D721Med (cell line): Measurements from ENCODE around the gene HOTAIR.

Source experiments
- DNase-seq: peaks from one replicate; pipeline ENCODE4 v3.0.0; 2011; ENCODE audit warnings: low spot score; ENCODE audit not compliant: insufficient read length
- FAIRE-seq: peaks from 2 replicates; lab custom pipeline; 2011; peaks lifted over from hg19 to GRCh38; lab: Jason Lieb, UNC
- TF ChIP-seq, protein P1 (sequence below): IDR thresholded peaks from 2 replicates; pipeline ENCODE4 v1.5.1; 2012; ENCODE audit warnings: mild to moderate bottlenecking, control low read depth; ENCODE audit not compliant: insufficient read depth; ENCODE audit errors: missing control alignments

The HOTAIR gene

GRCh38 chr12:53949631-53950436, 24.9 kb downstream of the HOTAIR start:
- TF ChIP-seq, protein P1, sequence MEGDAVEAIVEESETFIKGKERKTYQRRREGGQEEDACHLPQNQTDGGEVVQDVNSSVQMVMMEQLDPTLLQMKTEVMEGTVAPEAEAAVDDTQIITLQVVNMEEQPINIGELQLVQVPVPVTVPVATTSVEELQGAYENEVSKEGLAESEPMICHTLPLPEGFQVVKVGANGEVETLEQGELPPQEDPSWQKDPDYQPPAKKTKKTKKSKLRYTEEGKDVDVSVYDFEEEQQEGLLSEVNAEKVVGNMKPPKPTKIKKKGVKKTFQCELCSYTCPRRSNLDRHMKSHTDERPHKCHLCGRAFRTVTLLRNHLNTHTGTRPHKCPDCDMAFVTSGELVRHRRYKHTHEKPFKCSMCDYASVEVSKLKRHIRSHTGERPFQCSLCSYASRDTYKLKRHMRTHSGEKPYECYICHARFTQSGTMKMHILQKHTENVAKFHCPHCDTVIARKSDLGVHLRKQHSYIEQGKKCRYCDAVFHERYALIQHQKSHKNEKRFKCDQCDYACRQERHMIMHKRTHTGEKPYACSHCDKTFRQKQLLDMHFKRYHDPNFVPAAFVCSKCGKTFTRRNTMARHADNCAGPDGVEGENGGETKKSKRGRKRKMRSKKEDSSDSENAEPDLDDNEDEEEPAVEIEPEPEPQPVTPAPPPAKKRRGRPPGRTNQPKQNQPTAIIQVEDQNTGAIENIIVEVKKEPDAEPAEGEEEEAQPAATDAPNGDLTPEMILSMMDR: no peak
- DNase-seq (no peak), FAIRE-seq (no peak)

DNA sequence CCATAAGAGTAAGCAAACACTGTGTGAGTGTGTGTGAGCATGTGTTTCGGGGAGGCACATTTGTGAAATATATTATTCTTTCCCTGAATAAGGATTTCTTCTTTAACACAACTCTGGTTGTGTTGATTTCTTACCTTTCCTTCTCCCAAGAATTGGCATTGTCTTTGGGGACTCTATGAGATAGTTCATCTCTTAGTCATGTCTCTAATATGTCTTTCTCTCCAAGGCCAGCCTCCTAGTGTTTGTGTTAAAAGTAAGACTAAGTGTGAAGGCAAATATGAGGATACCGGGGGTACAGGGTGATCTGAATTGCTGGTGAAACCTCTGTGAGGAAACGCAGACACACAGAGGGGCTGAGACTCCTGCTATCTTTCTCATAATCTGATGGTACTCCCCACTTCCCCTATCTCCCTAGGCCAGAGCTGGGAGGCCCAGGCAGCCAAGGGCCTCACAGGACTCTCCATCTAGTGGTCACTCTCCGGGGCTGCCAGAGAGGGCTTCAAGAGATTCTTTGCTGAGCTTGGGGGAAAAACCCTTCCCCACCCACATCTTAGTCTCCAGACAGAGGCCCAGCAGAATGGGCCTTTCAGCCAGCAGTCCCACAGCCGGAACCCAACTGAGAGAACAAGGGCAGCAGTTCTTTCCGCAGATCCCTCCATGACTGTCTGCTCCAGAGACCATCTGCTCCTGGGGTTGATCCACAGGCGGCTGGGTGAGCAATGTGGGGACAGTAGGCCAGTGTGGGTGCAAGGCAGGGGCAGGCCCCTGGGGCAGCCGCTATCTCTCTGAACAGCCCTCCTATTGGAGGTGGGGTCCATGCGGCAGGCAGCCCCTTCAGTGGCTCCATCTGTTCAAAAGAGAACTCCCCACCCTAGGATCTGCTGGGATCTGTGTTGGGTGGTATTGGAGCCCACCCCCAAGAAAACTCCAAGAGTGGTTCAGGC, 25.8 kb downstream of the HOTAIR start:
- no peak for DNase-seq
- no peak for FAIRE-seq
- TF ChIP-seq, protein P1: no peak

GRCh38 chr12:53947743-53948142, 27.0 kb downstream of the HOTAIR start:
- TF ChIP-seq, protein P1: no peak
- no peak for FAIRE-seq
- DNase-seq: no peak

DNA sequence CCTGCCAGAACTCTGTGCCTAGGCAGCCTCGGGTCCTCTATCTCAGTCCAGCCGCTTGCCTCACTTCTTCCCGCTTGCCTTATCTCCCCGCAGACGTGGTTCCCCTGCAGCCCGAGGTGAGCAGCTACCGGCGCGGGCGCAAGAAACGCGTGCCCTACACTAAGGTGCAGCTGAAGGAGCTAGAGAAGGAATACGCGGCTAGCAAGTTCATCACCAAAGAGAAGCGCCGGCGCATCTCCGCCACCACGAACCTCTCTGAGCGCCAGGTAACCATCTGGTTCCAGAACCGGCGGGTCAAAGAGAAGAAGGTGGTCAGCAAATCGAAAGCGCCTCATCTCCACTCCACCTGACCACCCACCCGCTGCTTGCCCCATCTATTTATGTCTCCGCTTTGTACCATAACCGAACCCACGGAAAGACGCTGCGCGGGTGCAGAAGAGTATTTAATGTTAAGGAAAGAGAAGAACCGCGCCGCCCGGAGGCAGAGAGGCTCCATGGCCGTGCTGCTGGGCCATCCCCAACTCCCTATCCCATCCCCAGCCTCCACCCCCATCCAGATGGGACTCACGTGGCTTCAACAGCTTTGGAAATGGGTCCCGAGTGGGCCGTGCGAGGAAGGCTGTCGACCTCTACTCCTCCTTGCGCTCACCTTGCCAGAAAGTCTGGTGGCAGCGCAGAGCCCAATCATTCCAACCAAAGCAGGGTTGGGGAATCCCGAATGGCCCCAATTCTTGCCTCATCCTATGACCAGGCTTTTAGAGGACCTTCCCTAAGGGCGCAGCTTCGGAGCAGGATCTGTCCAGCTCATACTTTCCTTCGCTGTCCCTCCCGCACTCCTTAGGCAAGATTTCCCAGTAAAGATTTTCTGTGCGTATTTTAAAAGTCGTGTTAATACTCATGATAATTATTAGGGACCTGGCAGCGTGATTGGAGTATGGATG, 29.6 kb downstream of the HOTAIR start:
- TF ChIP-seq, protein P1: no peak
- FAIRE-seq (no peak), DNase-seq (no peak)

DNA sequence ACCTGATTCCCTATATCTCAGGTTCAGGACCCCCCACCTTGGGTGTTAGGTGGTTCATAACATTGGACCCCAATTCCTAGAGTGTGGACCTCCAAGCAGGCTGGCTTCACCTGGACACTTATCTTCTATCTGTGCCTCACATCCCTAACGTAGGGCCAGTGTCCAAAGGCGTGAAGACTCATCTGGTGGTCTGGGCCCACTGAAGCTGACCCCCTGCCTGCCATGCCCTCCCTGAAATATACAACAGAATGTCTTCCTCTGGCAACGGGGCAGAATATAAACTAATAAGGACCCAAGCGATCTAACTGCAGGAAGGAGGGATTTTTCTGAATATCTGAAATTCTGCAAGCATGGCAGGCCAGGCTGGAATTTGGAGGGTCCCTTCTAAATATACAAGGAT, 30.5 kb downstream of the HOTAIR start:
- FAIRE-seq (no peak), DNase-seq (no peak)
- TF ChIP-seq, protein P1: no peak

DNA sequence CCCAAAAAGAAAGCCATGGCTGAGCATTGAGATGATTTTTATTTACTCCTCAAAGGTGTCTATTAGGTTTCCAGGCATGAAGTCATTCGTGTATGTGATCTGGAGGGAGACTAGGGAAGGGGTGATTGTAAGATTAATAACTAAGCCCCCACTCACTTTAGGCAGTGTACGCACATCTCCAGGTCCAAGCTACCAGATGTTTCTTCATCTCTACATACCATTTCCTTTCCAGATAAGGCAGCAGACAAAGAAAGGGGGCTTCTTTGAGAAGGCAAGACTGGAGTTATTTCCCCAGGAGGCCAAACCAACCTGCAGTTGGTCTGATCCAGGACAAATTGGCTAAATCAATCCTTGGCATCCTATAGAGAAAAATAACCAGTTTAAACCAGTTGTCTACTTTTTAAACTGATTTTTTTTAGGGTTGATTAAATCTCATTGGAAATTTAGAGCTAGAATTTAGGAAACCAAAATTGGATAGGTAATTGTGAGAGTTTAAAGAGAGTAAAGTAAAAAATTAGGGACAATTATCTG, 32.2 kb downstream of the HOTAIR start:
- FAIRE-seq: no peak
- DNase-seq: no peak
- TF ChIP-seq, protein P1: no peak
